ENCODE measurements around the gene SRD5A1.

Gene SRD5A1

GRCh38 chr5:6721442-6721841 is 88.2 kb downstream of the SRD5A1 start:
- no peak overlapping the region for H3K27ac ChIP-seq (ENCODE audit: poor library complexity, severe bottlenecking)
- H3K27me3 ChIP-seq (ENCODE audit: insufficient read depth, poor library complexity, severe bottlenecking), result no peaks in the 10 kb centered on the region
- no peaks in the 10 kb centered on the region for H3K9me3 ChIP-seq (ENCODE audit: severe bottlenecking)
- peaks cover 4% of the 10 kb centered on the region for H3K4me1 ChIP-seq (ENCODE audit: insufficient read depth, poor library complexity, severe bottlenecking)
- no peak overlapping the region for H3K4me3 ChIP-seq (ENCODE audit: severe bottlenecking)
- H3K36me3 ChIP-seq (ENCODE audit: low read depth), result peaks cover 64% of the 10 kb centered on the region
- TF ChIP-seq CTCF (IDR thresholded peaks at IDR 0.05; ENCODE audit: poor library complexity, severe bottlenecking), result no peak
- DNase-seq (ENCODE audit: low spot score) (peak; percentile 49), ATAC-seq (ENCODE audit: low read depth) (no peak; the same call in 2 of the 3 replicates)

GRCh38 chr5:6722015-6722414 is 88.8 kb downstream of the SRD5A1 start:
- Histone ChIP-seq H3K4me1 (ENCODE audit: insufficient read depth, poor library complexity, severe bottlenecking) (no peaks in the 10 kb centered on the region), H3K36me3 (ENCODE audit: low read depth) (peaks cover 61% of the 10 kb centered on the region), H3K27ac (ENCODE audit: poor library complexity, severe bottlenecking) (no peak overlapping the region), H3K9me3 (ENCODE audit: severe bottlenecking) (no peaks in the 10 kb centered on the region), H3K27me3 (ENCODE audit: insufficient read depth, poor library complexity, severe bottlenecking) (no peaks in the 10 kb centered on the region), H3K4me3 (ENCODE audit: severe bottlenecking) (no peak overlapping the region)
- no peak for TF ChIP-seq CTCF (IDR thresholded peaks at IDR 0.05; ENCODE audit: poor library complexity, severe bottlenecking)
- DNase-seq (ENCODE audit: low spot score) (peak; percentile 17), ATAC-seq (ENCODE audit: low read depth) (no peak)

- no peak for ATAC-seq (ENCODE audit: low read depth)
- Histone ChIP-seq H3K27me3 (ENCODE audit: insufficient read depth, poor library complexity, severe bottlenecking) (no peaks in the 10 kb centered on the region), H3K27ac (ENCODE audit: poor library complexity, severe bottlenecking) (no peak overlapping the region), H3K4me1 (ENCODE audit: insufficient read depth, poor library complexity, severe bottlenecking) (no peaks in the 10 kb centered on the region), H3K4me3 (ENCODE audit: severe bottlenecking) (no peak overlapping the region), H3K9me3 (ENCODE audit: severe bottlenecking) (no peaks in the 10 kb centered on the region), H3K36me3 (ENCODE audit: low read depth) (peaks cover 51% of the 10 kb centered on the region)
- TF ChIP-seq CTCF (IDR thresholded peaks at IDR 0.05; ENCODE audit: poor library complexity, severe bottlenecking), result no peak
- DNase-seq (ENCODE audit: low spot score), result peak; percentile 15
Observed at GRCh38 chr5:6723122-6723815, 90.0 kb downstream of the SRD5A1 start.

- no peaks in the 10 kb centered on the region for H3K4me1 ChIP-seq (ENCODE audit: insufficient read depth, poor library complexity, severe bottlenecking)
- H3K36me3 ChIP-seq (ENCODE audit: low read depth), result peaks cover 47% of the 10 kb centered on the region
- no peak overlapping the region for H3K4me3 ChIP-seq (ENCODE audit: severe bottlenecking)
- DNase-seq (ENCODE audit: low spot score) (peak; percentile 31), ATAC-seq (ENCODE audit: low read depth) (no peak)
- no peak overlapping the region for H3K27ac ChIP-seq (ENCODE audit: poor library complexity, severe bottlenecking)
- no peak for TF ChIP-seq CTCF (IDR thresholded peaks at IDR 0.05; ENCODE audit: poor library complexity, severe bottlenecking)
- H3K9me3 ChIP-seq (ENCODE audit: severe bottlenecking), result no peaks in the 10 kb centered on the region
- no peaks in the 10 kb centered on the region for H3K27me3 ChIP-seq (ENCODE audit: insufficient read depth, poor library complexity, severe bottlenecking)
Observed at GRCh38 chr5:6723816-6724300, 90.6 kb downstream of the SRD5A1 start.
